Astrocyte (in vitro differentiated cells and primary cell): ENCODE results near the gene CD276.

ENCODE experiments used
- EZH2 ChIP-seq: IDR thresholded peaks from 2 replicates; pipeline ENCODE4 v1.6.1; 2012; ENCODE audit warnings: mild to moderate bottlenecking, low read length, inconsistent platforms; ENCODE audit not compliant: insufficient read depth
- TF ChIP-seq, protein P1 (sequence below): IDR thresholded peaks from 2 replicates; pipeline ENCODE4 v1.5.1; 2011; ENCODE audit warnings: low read depth, mild to moderate bottlenecking, inconsistent platforms, low read length, moderate library complexity; ENCODE audit not compliant: insufficient read depth

GRCh38 chr15:73647259-73648013, 36.7 kb upstream of the CD276 start:
- TF ChIP-seq, protein P1, sequence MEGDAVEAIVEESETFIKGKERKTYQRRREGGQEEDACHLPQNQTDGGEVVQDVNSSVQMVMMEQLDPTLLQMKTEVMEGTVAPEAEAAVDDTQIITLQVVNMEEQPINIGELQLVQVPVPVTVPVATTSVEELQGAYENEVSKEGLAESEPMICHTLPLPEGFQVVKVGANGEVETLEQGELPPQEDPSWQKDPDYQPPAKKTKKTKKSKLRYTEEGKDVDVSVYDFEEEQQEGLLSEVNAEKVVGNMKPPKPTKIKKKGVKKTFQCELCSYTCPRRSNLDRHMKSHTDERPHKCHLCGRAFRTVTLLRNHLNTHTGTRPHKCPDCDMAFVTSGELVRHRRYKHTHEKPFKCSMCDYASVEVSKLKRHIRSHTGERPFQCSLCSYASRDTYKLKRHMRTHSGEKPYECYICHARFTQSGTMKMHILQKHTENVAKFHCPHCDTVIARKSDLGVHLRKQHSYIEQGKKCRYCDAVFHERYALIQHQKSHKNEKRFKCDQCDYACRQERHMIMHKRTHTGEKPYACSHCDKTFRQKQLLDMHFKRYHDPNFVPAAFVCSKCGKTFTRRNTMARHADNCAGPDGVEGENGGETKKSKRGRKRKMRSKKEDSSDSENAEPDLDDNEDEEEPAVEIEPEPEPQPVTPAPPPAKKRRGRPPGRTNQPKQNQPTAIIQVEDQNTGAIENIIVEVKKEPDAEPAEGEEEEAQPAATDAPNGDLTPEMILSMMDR = no peak
- TF ChIP-seq EZH2 = no peak
